GM19397 (cell line): ENCODE results near the gene KCNN4.

Experiments used
- ATAC-seq: cut with Tn5 transposase; IDR thresholded peaks from one replicate; pipeline ENCODE4 v1.9.1; 2021; ENCODE audit warnings: mild to moderate bottlenecking, moderate library complexity; ENCODE audit not compliant: unreplicated experiment

KCNN4 gene

DNA sequence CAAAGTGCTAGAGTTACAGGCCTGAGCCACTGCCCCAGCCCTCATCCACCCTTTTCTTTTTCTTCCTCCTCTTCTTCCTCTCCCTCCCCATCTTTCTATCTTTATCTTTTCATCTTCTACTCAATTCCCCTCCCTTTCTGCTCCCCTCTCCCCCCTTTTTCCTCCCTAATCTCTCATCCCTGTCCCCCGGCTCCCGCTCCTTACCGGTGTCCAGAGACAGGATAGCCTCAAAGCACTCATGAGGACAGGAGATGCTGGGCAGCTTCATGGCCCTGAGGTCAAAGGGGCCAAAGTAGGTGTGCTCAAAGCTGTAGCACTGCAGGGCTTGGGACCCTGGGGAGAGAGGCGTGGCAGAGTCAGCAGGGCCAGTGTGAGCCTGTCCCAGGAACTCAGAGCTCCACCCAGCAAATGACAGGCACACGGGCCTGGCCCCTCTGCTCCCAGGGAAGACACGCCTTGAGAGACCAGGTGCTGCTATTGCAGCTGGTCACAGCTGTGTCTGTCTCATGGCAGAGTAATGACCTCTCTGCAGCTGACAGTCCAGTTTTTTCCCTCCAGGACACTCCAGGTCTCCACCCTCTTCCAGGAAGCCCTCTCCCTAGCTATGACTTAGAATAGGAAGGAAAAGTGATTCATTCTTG lies 18.8 kb upstream of the KCNN4 start:
- ATAC-seq, result no peak

DNA sequence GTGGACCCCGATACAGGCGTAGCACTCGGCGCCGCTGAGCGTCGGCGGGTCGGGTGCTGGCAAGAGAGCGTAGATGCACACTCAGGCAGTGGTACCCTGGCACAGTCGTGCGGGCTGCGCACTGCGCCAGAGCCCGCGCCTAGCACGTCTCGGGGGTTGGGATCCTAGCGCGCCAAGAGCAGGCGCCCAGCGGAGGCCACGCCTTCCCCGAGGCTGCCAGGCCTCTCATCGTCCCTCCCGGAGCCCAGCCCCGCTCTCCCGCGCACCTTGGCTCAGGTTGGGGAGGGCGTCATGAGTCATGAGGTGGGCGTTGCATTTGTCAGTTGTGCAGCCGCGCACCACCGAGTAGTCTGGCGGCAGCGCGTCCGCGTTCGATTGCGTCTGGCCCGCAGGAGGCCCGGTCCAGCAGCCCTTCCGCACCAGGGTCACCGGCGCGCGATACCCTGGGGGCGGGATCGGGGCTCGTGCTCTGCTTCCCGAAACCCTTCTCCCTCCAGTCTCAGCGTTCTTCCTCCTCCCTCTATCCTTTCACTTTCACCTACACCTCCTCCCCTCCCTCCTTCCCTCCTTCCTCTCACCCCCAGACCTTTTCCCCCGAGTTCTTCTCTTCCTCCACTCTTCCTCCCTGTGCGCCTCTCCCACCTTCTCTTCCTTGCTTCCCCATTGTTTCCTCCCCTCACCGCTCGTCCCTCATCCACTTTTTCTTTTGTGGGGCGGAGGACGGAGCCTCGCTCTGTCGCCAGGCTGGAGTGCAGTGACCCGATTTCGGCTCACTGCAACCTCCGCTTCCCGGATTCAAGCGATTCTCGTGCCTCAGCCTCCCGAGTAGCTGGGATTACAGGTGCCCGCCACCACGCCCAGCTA lies 18.0 kb upstream of the KCNN4 start:
- ATAC-seq, result no peak

- no peak for ATAC-seq
These were observed 17.3 kb upstream of the KCNN4 start for GRCh38 chr19:43798026-43798545.

- no peak for ATAC-seq
These were observed 16.8 kb upstream of the KCNN4 start for GRCh38 chr19:43797556-43797955.

DNA sequence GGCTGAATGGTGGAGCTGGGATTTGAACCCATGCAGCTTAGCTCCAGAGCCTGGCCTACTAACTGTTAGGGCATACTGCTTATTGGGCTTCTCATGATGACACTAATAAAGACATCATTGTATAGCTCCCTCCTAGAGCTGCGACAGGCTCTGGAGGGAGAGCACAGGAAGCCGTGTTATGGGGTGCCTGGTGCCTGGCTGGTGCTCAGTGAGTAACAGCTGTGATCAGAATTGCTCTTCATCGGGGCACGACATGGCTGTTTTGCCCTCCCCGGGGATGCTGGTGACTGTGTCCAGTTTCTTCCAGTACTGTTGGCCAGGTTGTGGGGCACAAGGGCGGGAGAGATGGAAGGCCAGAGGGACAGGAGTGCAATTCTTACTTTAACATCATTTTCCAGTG lies 16.3 kb upstream of the KCNN4 start:
- no peak for ATAC-seq

DNA sequence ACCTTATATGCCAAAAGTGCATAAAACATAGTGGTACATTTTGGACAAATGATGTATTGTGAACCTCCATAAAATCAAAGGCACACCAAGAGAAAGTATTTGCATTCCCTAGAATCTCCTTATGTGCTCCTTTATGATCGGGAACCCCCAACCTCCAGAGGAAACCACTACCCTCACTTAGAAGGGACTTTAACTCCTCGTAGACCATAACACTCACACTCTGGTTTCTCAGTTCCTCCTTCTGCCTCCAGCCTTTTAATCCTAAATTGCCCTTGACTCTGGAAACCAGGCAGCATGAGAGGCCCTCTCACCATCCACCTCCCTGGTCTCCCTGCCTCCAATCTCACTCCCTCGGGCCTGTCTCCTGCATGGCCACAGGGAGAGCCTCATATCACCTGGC lies 9.8 kb upstream of the KCNN4 start:
- no peak for ATAC-seq

- ATAC-seq, result no peak
These were observed 8.3 kb upstream of the KCNN4 start for GRCh38 chr19:43789029-43789428.

DNA sequence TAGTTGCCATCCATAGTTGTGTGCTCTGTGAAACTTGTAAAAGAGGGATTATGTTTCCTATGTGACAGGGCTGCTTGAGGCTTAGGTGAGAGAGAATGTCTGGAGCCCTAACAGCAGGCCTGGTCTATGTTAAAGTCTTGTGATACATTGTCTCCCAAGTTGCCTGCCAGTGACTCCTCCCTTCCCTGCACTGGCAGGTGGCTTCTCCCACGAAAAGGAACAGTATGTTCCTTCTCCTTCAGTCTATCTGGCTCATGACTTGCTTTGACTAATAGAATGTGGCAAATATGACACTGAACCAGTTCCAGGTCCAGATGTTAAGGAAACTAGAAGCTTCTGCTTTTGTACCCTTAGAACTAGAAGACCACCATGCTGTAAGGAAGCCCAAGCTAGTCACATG lies 5.9 kb upstream of the KCNN4 start:
- no peak for ATAC-seq

GRCh38 chr19:43784981-43785808 lies 4.4 kb upstream of the KCNN4 start:
- ATAC-seq, result no peak

GRCh38 chr19:43784241-43784980 lies 3.6 kb upstream of the KCNN4 start:
- no peak for ATAC-seq

DNA sequence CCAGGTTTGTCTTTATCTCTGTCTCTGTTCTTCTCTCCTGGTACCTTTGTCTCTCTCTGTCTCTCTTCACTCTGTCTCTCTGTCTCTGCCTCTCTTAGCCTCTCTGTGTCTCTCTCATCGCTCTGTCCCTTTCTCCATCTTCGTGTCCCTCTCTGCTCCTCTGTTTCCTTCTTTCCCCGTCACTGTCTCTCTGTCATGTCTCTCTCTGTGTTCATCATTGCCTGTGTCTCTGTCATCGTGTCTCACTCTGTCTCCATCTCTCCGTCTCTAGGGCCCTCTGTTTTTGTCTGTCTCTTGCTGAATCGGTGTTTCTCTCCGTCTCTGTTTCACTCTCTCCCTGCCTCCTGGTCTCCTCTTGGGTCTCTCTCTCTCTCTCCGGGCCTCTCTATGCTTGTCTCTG lies 2.9 kb upstream of the KCNN4 start:
- no peak for ATAC-seq

- no peak for ATAC-seq
These were observed 2.0 kb upstream of the KCNN4 start for GRCh38 chr19:43782689-43783231.

DNA sequence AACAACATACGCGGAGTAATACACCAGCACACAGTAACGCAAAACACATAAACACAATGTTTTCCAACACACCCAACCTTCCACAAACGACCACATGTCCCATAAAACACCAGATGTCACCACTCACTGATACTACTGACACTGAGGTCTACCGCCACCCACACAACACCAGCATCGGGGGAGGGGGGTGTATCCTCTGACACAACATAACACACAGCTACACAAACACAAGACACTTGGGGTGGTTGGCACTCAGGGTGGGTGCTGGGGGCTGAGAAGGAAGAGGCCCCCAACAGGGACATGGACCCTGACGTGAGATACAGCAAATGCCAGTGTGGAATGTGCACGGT lies 1.5 kb upstream of the KCNN4 start:
- ATAC-seq, result no peak

DNA sequence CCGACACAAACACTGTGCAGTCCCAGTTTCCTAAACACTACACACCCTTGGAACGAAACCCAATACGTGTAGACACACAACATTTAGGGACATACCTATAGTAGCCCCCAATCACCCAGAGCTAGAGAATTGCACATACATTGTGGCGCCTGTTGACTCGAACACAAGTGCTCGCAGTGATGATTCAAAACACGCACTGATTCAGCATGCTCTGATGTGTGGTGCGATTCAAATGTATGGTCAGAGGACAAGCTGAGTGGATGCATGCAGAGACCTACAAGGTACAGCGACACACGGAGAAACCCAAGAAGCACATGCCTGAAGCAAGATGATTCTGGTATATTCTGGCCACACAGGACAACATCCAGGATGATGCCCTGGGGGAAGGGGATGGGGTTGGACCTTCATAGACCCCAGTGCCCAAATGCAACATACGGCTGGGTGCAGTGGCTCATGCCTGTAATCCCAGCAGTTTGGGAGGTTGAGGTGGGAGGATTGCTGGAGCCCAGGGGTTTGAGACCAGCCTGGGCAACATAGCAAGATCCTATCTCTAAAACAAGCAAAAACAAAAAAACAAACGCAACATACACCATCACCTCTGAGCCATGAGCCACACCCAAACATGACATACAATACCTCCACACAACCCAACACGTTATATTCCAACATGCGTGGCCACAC lies 997 bp upstream of the KCNN4 start:
- ATAC-seq, result no peak

- ATAC-seq, result no peak
These were observed 953 bp downstream of the KCNN4 start for GRCh38 chr19:43779820-43780219.

DNA sequence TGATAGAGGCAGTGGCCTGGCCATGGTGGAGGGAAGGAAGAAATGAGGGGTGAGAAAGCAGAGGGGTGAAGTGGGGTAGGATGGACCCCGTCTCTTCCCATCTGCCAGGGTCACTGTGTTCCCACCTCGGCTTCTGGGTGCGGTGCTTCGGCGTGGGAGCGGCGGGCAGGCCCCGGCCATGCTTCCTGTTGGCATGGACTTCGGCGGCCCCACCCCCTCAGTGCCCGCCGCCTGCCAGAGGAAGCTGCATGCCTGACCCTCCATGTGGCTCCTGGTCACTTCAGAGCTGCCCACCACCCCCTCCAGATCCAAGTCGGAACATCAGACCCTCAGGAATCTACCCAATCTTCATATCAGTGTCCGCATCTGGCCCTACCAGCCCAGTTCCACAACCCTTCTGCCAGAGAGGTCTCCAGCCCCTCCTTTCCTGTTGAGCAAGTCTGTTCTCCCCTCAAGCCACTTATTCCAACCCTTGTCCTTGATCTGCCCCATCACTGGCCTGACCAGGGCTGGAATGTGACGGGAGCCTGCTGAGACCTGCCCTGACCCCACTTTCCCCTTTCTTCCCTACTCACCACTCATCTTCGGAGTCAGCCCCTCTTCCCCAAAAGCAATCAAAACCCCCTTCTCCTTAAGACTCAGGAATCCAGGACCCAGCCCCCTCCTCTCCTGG lies 1.5 kb downstream of the KCNN4 start:
- ATAC-seq, result no peak

- ATAC-seq, result no peak
These were observed 2.1 kb downstream of the KCNN4 start for GRCh38 chr19:43778651-43779050.

GRCh38 chr19:43777163-43777695 lies 3.5 kb downstream of the KCNN4 start:
- ATAC-seq, result no peak

GRCh38 chr19:43776286-43776685 lies 4.5 kb downstream of the KCNN4 start:
- no peak for ATAC-seq
